Glomerular endothelial cell (primary cell): ENCODE results near the gene SLC29A2. TPM values are rescaled to one million over a fixed set of nuclear protein-coding genes. Genes with fewer than 3 reads are reported as not detected.
"Not testable (repeated sequence)": the region's sequence is repeated elsewhere in the genome, so short reads cannot be mapped to it uniquely, and the experiment has no call there.

Source experiments
- DNase-seq: peaks from one replicate; pipeline ENCODE4 v3.0.0-alpha.2; 2011; ENCODE audit warnings: low read depth, low spot score; ENCODE audit errors: extremely low read depth
- total RNA-seq: library from RNA; depleted of rRNA; stranded (reverse); fragments of >200 nt; gene quantifications from 2 replicates; pipeline ENCODE4 v1.2.3, GENCODE V29; 2015

The SLC29A2 gene
- total RNA-seq, 1 donor from 2014 or later, result 1.2 TPM

DNA sequence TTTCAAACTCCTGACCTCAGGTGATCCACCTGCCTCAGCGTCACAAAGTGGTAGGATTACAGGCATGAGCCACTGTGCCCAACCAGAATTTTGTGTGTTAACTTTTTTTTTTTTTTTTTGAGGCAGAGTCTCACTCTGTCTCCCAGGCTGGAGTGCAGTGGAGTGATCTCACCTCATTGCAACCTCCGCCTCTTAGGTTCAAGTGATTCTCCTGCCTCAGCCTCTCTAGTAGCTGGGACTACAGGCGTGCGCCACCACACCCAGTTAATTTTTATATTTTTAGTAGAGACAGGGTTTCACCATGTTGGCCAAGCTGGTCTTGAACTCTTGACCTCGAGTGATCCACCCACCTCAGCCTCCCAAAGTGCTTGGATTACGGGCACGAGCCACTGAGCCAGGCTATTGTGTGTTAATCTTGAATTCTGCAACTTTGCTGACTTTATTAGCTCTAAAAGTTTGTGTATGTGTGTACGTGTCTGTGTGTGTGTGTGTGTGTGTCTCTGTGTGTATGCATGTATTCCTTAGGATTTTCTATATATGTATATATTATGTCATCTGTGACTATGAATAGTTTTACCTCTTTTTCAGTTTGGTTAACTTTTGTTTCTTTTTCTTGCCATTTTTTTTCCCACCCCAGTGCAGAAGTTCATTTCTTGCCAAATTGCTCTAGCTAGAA lies 20.9 kb downstream of the SLC29A2 start:
- not testable (repeated sequence) for DNase-seq

DNA sequence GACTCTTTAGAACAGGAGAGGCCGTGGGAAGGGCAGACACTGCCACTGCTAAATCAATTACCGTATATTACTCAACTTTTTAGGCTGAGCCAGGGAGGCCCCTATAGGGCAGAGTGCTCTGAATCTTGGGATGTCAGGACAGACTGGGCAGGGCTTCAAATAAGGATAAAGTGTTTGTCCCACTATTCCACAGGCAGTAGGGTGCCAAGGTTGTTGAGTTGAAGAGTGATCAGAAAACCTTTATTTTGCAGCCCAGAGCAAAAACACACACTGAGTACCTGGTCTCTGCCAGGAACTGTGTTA lies 22.5 kb downstream of the SLC29A2 start:
- DNase-seq, result no peak

DNA sequence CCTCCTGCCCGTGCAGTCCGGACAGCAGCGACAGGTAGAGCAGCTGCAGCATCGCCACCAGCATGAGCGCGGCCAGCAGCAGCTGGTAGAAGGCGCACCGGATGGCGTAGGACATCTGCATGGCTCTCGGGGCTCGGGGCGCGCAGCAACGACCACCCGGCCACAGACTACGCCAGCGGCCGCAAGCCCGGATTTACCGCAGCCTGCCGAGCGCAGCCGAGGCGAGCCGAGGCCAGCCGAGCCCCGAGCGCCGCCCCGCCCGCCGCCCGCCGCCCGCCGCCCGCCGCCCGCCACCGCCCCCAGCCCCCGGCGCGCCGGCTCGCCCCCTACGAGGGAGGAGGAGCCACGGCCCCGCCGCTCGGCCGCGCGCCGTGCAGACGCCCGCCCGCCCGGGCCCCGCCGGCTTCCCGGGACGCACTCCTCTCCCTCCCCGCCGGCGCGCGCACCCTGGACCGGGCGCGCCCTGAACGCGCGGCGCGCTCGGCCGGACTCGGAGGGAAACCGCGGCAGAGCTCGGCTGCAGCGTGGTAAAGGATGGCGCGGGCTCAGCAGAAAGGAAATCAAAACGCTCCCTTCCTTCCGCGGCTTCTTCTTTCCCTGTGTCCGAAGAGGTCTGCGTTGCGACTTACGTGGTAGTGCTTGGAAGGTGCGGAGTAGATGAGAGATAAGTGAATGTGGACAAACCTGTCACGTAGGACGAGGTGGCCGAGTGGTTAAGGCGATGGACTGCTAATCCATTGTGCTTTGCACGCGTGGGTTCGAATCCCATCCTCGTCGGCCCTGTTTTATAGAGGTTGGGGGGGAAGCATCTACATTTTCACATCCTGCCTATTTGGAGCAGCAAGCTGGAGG lies 23.9 kb downstream of the SLC29A2 start, which contains the start of gene B4GAT1:
Gene B4GAT1, minus strand, starts transcription at position 205 of the 852 bp plus-strand sequence. Its CDS starts 84 bp downstream, at position 121.
- DNase-seq, result peak; percentile 82

DNA sequence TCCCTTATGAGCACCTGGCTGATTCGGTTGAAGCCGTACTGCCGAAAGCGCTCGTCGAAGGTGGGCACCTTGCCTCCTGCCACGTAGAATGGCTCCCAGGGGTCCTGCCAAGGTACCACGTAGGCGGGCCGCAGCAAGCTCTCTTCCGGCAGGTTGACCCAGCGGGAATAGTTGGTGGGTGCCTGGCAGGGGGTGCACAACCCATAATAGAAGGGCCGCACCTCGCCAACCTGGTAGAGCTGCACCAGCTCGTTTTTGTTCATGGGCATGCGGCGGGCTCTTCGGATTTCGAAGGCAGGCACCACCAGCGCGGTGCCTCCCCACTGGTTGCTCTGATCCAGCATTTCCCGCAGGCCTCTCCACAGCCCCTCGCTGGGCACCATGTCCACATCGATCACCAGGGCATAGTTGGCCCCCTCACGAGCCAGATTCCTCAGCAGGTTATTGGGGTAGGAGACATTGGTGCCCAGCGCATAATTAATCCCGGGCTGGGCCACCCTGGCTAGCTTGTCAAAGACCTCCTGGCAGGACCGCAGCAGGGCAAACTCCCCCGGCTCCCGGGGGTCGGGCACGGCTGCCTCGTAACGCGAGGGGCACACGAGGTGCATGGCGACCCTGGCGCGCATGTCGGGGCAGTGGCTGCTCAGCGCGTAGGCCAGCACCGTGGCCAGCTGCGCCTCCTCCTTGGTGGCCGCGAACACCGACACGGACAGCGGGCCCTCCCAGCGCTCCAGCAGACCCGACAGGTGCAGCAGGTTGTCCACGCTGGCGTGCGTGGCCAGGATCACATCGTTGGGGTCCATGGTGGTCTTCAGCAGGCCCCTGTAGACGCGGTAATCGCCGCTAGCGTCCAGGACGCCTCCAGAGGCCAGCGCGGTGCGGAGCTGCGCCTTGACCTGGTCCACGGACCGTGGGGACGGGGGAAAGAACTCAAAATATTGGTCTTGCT lies 24.8 kb downstream of the SLC29A2 start:
- DNase-seq, result no peak

GRCh38 chr11:66345316-66345649 lies 26.3 kb downstream of the SLC29A2 start:
- DNase-seq, result no peak

DNA sequence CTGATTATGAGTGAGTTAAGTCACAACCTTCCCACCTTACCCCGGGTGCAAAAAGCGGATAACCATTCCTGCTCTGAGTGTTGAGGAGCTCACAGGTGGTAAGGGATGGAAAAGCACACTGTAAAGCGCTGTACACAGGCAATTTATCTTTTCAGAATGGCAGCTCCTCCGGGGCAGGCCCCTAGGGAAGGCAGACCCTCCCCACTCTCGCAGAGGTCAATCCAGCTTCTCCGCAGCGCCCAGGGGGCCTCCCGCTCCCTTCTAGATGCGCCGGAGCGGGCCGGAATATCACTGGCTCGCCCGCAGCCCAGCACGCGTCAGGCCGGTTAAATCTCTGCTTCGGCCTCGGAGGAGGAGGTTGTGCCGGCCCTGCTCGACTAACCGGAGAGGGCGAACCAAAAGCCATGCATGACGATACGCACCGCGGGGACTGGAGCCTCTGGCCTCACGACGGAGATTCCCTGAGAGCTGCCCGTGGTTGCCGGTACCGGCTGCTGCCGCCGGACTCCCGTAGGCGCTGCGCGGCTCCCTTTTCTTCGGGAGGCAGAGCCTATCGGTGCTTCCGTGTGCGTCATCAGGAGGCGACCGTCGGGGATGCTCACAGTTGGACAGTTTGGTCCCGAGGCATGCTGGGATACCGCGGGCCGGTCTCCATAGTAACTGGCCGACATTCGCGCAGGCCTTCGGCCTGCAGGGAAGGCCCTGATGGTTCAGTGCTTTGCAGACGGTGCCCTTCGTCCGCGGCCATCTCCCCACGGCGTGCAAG lies 26.8 kb downstream of the SLC29A2 start, which contains the start of gene BRMS1:
Gene BRMS1, minus strand, starts transcription at position 555 of the 766 bp plus-strand sequence. CDS start 2,870 bp downstream, outside the sequence.
- peak; percentile 82 for DNase-seq

DNA sequence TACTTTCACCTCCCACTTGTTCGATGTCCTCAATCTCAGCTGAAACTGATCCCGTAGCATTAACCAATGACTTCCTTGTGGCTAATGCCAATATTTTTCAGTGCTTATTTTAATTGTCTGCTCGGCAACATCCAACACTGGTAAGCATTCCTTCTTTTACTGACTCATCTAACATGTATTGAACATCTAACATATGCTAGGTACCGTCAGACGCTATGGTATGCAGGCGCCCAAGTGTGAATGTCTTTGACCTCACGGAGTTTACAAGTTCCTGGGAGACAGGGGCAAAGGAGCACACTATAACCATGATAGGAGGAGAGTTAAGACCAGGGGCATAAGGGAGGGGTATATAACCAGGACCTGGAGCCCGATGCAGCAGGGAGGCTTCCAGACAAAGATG lies 28.4 kb downstream of the SLC29A2 start:
- DNase-seq, result no peak

DNA sequence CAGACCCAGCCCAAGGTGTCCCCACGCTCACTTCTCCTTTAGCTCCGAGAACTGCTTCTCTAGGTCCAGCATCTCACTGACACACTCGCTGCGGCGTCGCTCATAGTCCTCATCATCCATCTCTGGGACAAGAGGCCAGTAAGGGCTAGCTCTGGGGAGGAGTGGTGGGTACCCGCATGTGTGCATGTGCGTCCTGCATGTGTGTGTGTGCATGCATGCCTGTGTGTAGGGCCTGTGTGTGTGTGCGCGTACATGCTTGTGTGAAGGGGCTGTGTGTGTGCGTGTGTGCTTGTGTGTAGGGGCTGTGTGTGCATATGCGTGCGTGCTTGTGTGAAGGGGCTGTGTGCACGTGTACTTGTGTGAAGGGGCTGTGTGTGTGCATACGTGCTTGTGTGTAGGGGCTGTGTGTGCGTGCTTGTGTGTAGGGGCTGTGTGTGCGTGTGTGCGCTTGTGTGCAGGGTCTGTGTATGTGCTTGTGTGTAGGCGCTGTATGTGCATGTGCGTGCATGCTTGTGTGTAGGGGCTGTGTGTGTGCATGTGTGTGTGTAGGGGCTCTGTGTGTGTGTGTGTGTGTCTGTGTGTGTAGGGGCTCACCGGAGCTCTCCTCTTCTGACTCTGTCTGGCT lies 29.9 kb downstream of the SLC29A2 start:
- no peak for DNase-seq

- DNase-seq, result no peak
These were observed 30.7 kb downstream of the SLC29A2 start for GRCh38 chr11:66340596-66341501.

- no peak for DNase-seq
These were observed 31.7 kb downstream of the SLC29A2 start for GRCh38 chr11:66339686-66340483.

DNA sequence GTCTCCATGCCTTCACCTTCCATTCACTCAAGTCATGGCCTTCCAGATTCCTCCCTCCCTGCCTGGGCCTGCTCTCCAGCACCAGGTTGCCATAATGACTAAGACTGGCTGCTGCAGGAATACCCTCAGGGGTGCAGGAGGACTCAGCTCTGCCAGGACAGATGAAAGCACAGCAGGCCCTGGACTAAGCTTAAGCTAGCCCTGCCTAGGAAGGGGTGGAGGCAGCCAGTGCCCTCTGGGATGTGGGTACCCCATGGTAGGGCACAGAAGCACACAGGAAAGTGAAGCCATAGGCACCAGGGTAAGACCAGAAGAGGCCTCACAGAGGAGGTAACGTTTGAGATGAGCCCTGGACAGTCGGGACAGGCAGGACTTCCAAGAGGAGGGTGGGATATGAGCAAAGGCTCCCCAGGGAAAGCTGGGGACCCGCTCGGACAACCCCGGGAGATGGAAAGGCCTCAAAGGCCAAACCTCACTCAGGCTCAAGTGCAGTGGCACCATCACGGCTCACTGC lies 32.3 kb downstream of the SLC29A2 start:
- DNase-seq, result no peak

DNA sequence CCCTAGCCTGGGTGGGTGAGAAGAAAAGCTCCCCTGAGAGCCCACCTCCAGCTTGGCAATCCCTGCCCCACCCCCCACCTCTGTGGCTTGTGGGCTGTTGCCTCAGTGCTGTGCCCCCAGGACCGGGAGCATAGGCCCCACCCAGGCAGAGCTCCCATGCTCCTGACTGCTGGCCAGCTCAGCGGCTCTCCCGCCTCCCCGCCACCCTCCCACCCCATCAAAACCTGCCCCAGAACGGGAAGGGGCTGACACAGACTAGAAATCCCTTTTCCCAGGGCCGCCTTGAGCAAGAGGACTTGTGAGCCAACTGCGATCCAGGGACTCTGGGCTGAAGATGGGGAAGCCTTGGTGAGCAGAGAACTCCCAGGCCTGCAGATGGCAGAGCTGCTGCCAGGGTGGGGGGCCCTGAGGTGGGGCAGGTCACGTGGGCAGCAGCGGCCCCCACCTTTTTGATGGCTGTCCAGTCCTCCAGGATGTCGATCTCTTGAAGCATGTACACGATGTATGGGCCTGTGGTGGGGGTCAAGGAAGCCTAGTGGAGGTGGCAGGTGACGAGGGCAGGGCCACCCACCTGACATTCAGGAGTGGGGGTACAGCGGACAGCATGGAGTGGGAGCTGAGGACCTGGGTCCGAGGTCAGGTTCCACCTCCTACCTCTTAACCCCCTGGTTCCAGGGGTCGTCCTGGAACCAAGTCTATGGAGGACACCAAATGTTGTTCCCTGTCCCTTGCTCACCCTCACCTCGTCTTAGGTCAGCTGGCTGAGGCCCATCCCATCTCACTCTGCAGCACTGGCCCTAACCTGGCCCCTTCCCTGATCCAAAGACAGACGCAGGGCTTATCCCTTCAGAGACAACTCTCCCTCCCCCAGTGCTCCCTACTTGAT lies 33.0 kb downstream of the SLC29A2 start:
- no peak for DNase-seq

DNA sequence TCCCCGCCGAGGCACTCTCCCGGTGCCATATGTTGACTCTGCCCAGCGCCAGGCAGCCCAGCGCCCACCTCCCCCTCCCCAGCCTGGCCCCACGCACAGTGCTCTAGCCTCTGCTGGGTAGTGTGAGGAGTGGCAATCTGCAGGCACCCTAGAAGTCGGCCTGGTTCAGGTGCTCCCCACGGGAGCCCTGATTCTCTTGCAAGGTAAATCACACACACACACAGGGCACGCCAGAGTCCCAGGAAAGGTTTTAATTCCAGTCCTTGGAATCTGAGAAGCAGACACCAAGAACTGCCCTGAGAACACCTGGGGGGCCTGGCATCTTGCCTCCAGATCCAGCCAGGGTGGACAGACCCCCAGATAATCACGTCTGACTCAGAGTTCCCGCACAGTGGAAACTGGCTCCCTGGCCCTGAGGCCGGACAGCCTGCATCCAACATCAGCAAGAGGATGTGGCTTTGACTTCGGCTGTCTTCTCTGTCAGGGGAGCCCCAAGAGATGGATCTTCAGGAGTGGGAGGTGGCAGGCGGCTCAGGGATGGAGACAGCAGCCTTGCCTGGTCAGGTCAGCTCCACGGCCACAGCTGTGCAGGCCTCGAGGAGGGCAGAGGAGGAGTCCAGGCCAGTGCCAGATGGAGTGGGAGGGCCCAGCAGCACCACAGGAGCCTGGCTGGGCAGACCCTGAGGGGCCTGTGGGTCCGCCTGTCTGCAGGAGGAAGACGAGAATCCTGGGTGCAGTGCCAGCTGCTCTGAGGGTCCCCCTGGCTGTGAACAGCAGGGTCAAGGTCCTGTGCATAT lies 34.3 kb downstream of the SLC29A2 start:
- no peak for DNase-seq

GRCh38 chr11:66336234-66337102 lies 35.1 kb downstream of the SLC29A2 start, which contains the start of gene RIN1:
Gene RIN1 (minus strand): TSS chr11:66336434. CDS start chr11:66336402, 32 bp downstream.
- peak; percentile 63 for DNase-seq
